Endometrium (tissue), 2 donors: ENCODE measurements around the gene APBA2.
"Not testable (repeated sequence)": the region's sequence is repeated elsewhere in the genome, so short reads cannot be mapped to it uniquely, and the experiment has no call there.

Experiments
- FAIRE-seq: peaks from 2 replicates; lab custom pipeline; 2012; peaks lifted over from hg19 to GRCh38; lab: Jason Lieb, UNC
- donor health status: control.
- donor health status: control.

APBA2 gene

GRCh38 chr15:29167122-29167521 lies 281.3 kb downstream of the APBA2 start:
- FAIRE-seq: not testable (repeated sequence)
